Fibroblast of lung (primary cell): ENCODE results near the gene MAP2K2. TPM values are rescaled to one million over a fixed set of nuclear protein-coding genes. Genes with fewer than 3 reads are reported as not detected.

Experiments used
- DNase-seq, 2 donors: peaks; one replicate each; pipeline versions ENCODE4 v3.0.0 to v3.0.0-alpha.2; 2010; ENCODE audit warnings: low read depth in 2 of 2
- H2AFZ ChIP-seq: 2 replicates; pipeline ENCODE4 v1.5.1; 2012; ENCODE audit warnings: low read length, control low read depth, inconsistent platforms
- H3K27ac ChIP-seq: 2 replicates; pipeline ENCODE4 v1.5.1; 2011; ENCODE audit warnings: low read length, control low read depth; ENCODE audit not compliant: insufficient read depth
- H3K27me3 ChIP-seq: 2 replicates; pipeline ENCODE4 v1.5.1; 2011; ENCODE audit warnings: mild to moderate bottlenecking, low read length; ENCODE audit not compliant: control insufficient read depth, insufficient read depth
- H3K36me3 ChIP-seq: 2 replicates; pipeline ENCODE4 v1.5.1; 2011; ENCODE audit warnings: low read length; ENCODE audit not compliant: control insufficient read depth, insufficient read depth
- H3K4me1 ChIP-seq: 2 replicates; pipeline ENCODE4 v1.5.1; 2011; ENCODE audit warnings: low read length; ENCODE audit not compliant: control insufficient read depth, insufficient read depth; ENCODE audit errors: extremely low read depth
- H3K4me2 ChIP-seq: 2 replicates; pipeline ENCODE4 v1.5.1; 2011; ENCODE audit warnings: low read length, control low read depth; ENCODE audit not compliant: insufficient read depth; ENCODE audit errors: extremely low read depth
- H3K4me3 ChIP-seq, 4 experiments: fragments of 200-600 bp in 1 of 4; sonication (generic) in 1 of 4; replicated peaks in 1 of 4; 2 replicates each; pipeline ENCODE4 v1.5.1; 2011 to 2016; ENCODE audit warnings: low read length in 4 of 4, low read depth in 3 of 4, mild to moderate bottlenecking in 3 of 4, control low read depth in 2 of 4, inconsistent platforms in 1 of 4, mixed read lengths in 1 of 4; ENCODE audit not compliant: insufficient read depth in 1 of 4; ENCODE audit errors: control extremely low read depth in 1 of 4
- H3K79me2 ChIP-seq: 2 replicates; pipeline ENCODE4 v1.5.1; 2012; ENCODE audit warnings: mild to moderate bottlenecking, low read length, inconsistent platforms; ENCODE audit not compliant: control insufficient read depth, insufficient read depth
- H3K9ac ChIP-seq: 2 replicates; pipeline ENCODE4 v1.5.1; 2011; ENCODE audit warnings: mild to moderate bottlenecking, low read length, control low read depth; ENCODE audit not compliant: insufficient read depth
- H3K9me3 ChIP-seq: 2 replicates; pipeline ENCODE4 v1.5.1; 2012; ENCODE audit warnings: low read depth, low read length; ENCODE audit not compliant: control insufficient read depth, insufficient read depth
- H4K20me1 ChIP-seq: 2 replicates; pipeline ENCODE4 v1.5.1; 2011; ENCODE audit warnings: low read length; ENCODE audit not compliant: control insufficient read depth, insufficient read depth; ENCODE audit errors: extremely low read depth
- EZH2 ChIP-seq: IDR thresholded peaks from 2 replicates; pipeline ENCODE4 v1.5.1; 2012; ENCODE audit warnings: low read length, control low read depth, mild to moderate bottlenecking; ENCODE audit errors: missing control alignments
- polyA plus RNA-seq, 2 donors: library from polyadenylated mRNA; depleted of rRNA in 1 of 2; stranded (reverse) in 1 of 2; unstranded in 1 of 2; fragments of >200 nt; gene quantifications; 2 replicates each; pipeline ENCODE4 v1.2.1, GENCODE V29; 2011 to 2012; ENCODE audit warnings: missing spikeins in 1 of 2
- total RNA-seq: library from RNA; depleted of rRNA; stranded (reverse); fragments of >200 nt; gene quantifications from 2 replicates; pipeline ENCODE4 v1.2.1, GENCODE V29; 2014
- TF ChIP-seq, protein P1 (sequence below), 2 donors: IDR thresholded peaks in 1 of 2; conservative IDR thresholded peaks in 1 of 2; 1 replicate in 1 of 2; 2 replicates in 1 of 2; pipeline ENCODE4 v1.5.1; 2011 to 2012; ENCODE audit warnings: low read length in 2 of 2, control low read depth in 1 of 2, inconsistent platforms in 1 of 2, low read depth in 1 of 2, mild to moderate bottlenecking in 1 of 2

MAP2K2 gene
- total and polyA plus RNA-seq, 2 donors (not counting 1 experiment from before 2014, with no cell fraction given), result 61.6 to 159 TPM

DNA sequence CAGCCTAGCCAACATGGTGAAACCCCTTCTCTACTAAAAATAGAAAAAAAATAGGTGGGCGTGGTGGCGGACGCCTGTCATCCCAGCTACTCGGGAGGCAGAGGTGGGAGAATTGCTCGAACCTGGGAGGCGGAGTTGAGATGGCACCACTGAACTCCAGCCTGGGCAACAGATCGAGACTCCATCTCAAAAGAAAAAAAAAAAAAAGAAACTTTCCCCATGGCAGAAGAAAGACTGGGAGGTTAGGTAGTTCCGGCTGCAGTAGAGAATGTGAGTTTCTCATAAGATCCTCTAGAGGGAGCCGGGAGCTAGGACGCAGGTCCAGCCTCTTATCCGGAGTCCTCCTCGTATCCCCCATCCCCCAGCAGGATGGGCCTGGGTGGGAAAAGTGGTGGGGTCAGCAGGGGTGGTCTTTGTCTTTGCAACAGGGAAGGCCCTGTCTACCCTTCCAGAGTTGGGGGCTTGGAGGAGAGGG is 16.4 kb upstream of the MAP2K2 start:
- Histone ChIP-seq H3K4me2 (no peak overlapping the region), H3K4me1 (no peaks in the 10 kb centered on the region), H3K9ac (no peak overlapping the region), H3K36me3 (no peaks in the 10 kb centered on the region), H3K27ac (no peak overlapping the region), H4K20me1 (no peaks in the 10 kb centered on the region), H3K9me3 (no peaks in the 10 kb centered on the region), H3K27me3 (no peaks in the 10 kb centered on the region), H3K79me2 (no peaks in the 10 kb centered on the region), H2AFZ (no peak overlapping the region), H3K4me3 (no peak overlapping the region)
- TF ChIP-seq EZH2, result no peak
- TF ChIP-seq, protein P1, sequence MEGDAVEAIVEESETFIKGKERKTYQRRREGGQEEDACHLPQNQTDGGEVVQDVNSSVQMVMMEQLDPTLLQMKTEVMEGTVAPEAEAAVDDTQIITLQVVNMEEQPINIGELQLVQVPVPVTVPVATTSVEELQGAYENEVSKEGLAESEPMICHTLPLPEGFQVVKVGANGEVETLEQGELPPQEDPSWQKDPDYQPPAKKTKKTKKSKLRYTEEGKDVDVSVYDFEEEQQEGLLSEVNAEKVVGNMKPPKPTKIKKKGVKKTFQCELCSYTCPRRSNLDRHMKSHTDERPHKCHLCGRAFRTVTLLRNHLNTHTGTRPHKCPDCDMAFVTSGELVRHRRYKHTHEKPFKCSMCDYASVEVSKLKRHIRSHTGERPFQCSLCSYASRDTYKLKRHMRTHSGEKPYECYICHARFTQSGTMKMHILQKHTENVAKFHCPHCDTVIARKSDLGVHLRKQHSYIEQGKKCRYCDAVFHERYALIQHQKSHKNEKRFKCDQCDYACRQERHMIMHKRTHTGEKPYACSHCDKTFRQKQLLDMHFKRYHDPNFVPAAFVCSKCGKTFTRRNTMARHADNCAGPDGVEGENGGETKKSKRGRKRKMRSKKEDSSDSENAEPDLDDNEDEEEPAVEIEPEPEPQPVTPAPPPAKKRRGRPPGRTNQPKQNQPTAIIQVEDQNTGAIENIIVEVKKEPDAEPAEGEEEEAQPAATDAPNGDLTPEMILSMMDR (conservative IDR thresholded peaks at IDR 0.05 in 1 of 2, IDR thresholded peaks at IDR 0.05 in 1 of 2; ENCODE audit: low read depth in 1 of 2, low read length in 2 of 2), result peak; percentile 76
- peak; percentile 59 to 76 for DNase-seq

DNA sequence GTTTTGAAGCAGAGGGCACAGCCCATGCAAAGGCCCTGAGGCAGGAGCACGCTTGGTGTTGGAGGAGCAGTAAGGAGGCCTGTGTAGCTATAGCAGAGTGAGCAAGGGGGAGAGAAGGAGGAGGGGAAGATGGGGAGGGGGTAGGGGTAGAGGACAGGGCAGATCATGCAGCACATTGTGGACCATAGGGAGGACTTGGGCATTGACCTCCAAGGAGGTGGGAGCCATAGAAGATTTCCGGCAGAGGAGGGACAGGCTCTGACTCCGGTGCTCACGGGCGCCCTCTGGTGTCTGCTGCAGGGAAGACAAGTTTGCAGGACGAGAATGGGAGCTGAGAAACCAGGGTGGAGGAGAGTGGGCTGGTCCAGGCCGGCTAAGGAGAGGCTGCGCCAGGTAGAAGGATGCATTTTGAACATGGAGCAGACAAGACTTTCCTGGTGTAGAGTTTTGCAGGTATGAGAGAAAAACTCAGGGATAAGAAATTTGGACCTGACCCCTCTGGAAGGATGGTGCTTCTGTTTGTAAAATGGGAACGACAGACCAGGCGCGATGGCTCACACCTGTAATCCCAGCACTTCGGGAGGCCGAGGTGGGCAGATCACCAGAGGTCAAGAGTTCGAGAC is 15.8 kb upstream of the MAP2K2 start:
- Histone ChIP-seq H3K4me3 (no peak overlapping the region), H3K27ac (no peak overlapping the region), H3K9me3 (no peaks in the 10 kb centered on the region), H3K79me2 (no peaks in the 10 kb centered on the region), H2AFZ (no peak overlapping the region), H4K20me1 (no peaks in the 10 kb centered on the region), H3K4me2 (no peak overlapping the region), H3K36me3 (no peaks in the 10 kb centered on the region), H3K9ac (no peak overlapping the region), H3K4me1 (no peaks in the 10 kb centered on the region), H3K27me3 (no peaks in the 10 kb centered on the region)
- DNase-seq, result peak; percentile 13 to 52
- TF ChIP-seq, protein P1 (conservative IDR thresholded peaks at IDR 0.05 in 1 of 2, IDR thresholded peaks at IDR 0.05 in 1 of 2; ENCODE audit: low read depth in 1 of 2, low read length in 2 of 2), result peak; percentile 65 to 89
- TF ChIP-seq EZH2, result no peak

DNA sequence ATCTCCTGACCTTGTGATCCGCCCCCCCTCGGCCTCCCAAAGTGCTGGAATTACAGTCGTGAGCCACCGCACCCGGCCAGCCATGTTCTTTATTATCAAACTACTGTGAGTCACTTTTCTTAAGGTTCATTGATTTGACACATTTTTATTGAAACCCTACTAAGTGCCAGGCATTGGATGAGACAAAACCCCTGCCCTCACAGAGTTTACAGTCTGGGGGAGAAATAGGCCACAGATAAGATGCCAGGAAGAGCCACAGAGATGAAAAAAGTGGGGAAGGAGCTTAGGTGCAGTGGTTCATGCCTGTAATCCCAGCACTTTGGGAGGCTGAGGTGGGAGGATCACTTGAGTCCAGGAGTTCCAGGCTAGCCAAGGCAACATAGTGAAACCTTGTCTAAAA is 14.5 kb upstream of the MAP2K2 start:
- no peaks in the 10 kb centered on the region for H3K36me3 ChIP-seq
- no peak overlapping the region for H3K27ac ChIP-seq
- no peak overlapping the region for H3K9ac ChIP-seq
- H3K79me2 ChIP-seq, result no peaks in the 10 kb centered on the region
- H4K20me1 ChIP-seq, result no peaks in the 10 kb centered on the region
- no peak overlapping the region for H3K4me2 ChIP-seq
- no peaks in the 10 kb centered on the region for H3K27me3 ChIP-seq
- no peak for DNase-seq
- no peak overlapping the region for H2AFZ ChIP-seq
- H3K9me3 ChIP-seq, result no peaks in the 10 kb centered on the region
- H3K4me1 ChIP-seq, result peaks cover 2% of the 10 kb centered on the region
- no peak for TF ChIP-seq EZH2
- TF ChIP-seq, protein P1 (conservative IDR thresholded peaks at IDR 0.05 in 1 of 2, IDR thresholded peaks at IDR 0.05 in 1 of 2; ENCODE audit: low read depth in 1 of 2, low read length in 2 of 2), result no peak
- H3K4me3 ChIP-seq, result no peak overlapping the region
